Activated T-cell treated with anti-CD3 and anti-CD28 coated beads, Interleukin-2, amount 50 U/mL, for 24 hours (primary cell): ENCODE results near the gene SLC31A1.

Experiments used
- DNase-seq: peaks from one replicate; pipeline ENCODE4 v3.0.0-alpha.2; 2020
- H3K27ac Mint-ChIP-seq: 2 replicates; pipeline ENCODE4 v1.8.0; 2020; ENCODE audit warnings: mild to moderate bottlenecking, mixed read lengths
- H3K27me3 Mint-ChIP-seq: 2 replicates; pipeline ENCODE4 v1.8.0; 2020; ENCODE audit warnings: mixed read lengths
- H3K36me3 Mint-ChIP-seq: 2 replicates; pipeline ENCODE4 v1.8.0; 2020; ENCODE audit warnings: low read depth, mixed read lengths
- H3K4me1 Mint-ChIP-seq: 2 replicates; pipeline ENCODE4 v1.8.0; 2020; ENCODE audit warnings: low read depth, mixed read lengths
- H3K4me3 Mint-ChIP-seq: 2 replicates; pipeline ENCODE4 v1.8.0; 2020; ENCODE audit warnings: mild to moderate bottlenecking, moderate library complexity, mixed read lengths
- H3K9me3 Mint-ChIP-seq: 2 replicates; pipeline ENCODE4 v1.8.0; 2020; ENCODE audit warnings: mixed read lengths

SLC31A1 gene

GRCh38 chr9:113298311-113298710 lies 77.0 kb downstream of the SLC31A1 start:
- Mint-ChIP-seq H3K4me1 (no peaks in the 10 kb centered on the region), H3K9me3 (no peaks in the 10 kb centered on the region), H3K36me3 (peaks cover 15% of the 10 kb centered on the region), H3K27ac (no peak overlapping the region), H3K27me3 (no peaks in the 10 kb centered on the region), H3K4me3 (no peak overlapping the region)
- no peak for DNase-seq

- DNase-seq, result no peak
- Mint-ChIP-seq H3K27ac (no peak overlapping the region), H3K4me3 (no peak overlapping the region), H3K36me3 (peaks cover 7% of the 10 kb centered on the region), H3K27me3 (no peaks in the 10 kb centered on the region), H3K4me1 (no peaks in the 10 kb centered on the region), H3K9me3 (no peaks in the 10 kb centered on the region)
Observed at GRCh38 chr9:113298924-113299770, 77.8 kb downstream of the SLC31A1 start.

GRCh38 chr9:113299800-113300292 lies 78.5 kb downstream of the SLC31A1 start:
- Mint-ChIP-seq H3K9me3 (no peaks in the 10 kb centered on the region), H3K4me1 (no peaks in the 10 kb centered on the region), H3K27me3 (no peaks in the 10 kb centered on the region), H3K4me3 (no peak overlapping the region), H3K27ac (no peak overlapping the region), H3K36me3 (peaks cover 2% of the 10 kb centered on the region)
- no peak for DNase-seq

GRCh38 chr9:113301548-113301947 lies 80.2 kb downstream of the SLC31A1 start:
- H3K27ac Mint-ChIP-seq, result no peak overlapping the region
- H3K4me3 Mint-ChIP-seq, result no peak overlapping the region

GRCh38 chr9:113302792-113303418 lies 81.6 kb downstream of the SLC31A1 start, which contains the start of gene RNF183:
RNF183 (minus strand) TSS chr9:113303376; CDS start chr9:113298184, 5,192 bp downstream.
- H3K9me3 Mint-ChIP-seq, result no peaks in the 10 kb centered on the region
- H3K4me3 Mint-ChIP-seq, result no peak within 1 kb of the TSS
- H3K27me3 Mint-ChIP-seq, result no peaks in the 10 kb centered on the region
- DNase-seq, result no peak
- H3K27ac Mint-ChIP-seq, result no peak within 1 kb of the TSS
- H3K4me1 Mint-ChIP-seq, result no peaks in the 10 kb centered on the region
- no peaks in the 10 kb centered on the region for H3K36me3 Mint-ChIP-seq

More at GRCh38 chr9:113301548-113301947, 80.2 kb downstream of the SLC31A1 start:
- Mint-ChIP-seq H3K9me3 (no peaks in the 10 kb centered on the region), H3K4me1 (no peaks in the 10 kb centered on the region), H3K36me3 (no peaks in the 10 kb centered on the region), H3K27me3 (no peaks in the 10 kb centered on the region)
- no peak for DNase-seq

- H3K27me3 Mint-ChIP-seq, result no peaks in the 10 kb centered on the region
- no peak for DNase-seq
- H3K9me3 Mint-ChIP-seq, result no peaks in the 10 kb centered on the region
- no peaks in the 10 kb centered on the region for H3K36me3 Mint-ChIP-seq
- H3K4me1 Mint-ChIP-seq, result no peaks in the 10 kb centered on the region
- H3K4me3 Mint-ChIP-seq, result no peak overlapping the region
- H3K27ac Mint-ChIP-seq, result no peak overlapping the region
Observed at GRCh38 chr9:113306566-113306965, 85.2 kb downstream of the SLC31A1 start.

GRCh38 chr9:113307396-113307975 lies 86.1 kb downstream of the SLC31A1 start:
- Mint-ChIP-seq H3K27me3 (no peaks in the 10 kb centered on the region), H3K27ac (no peak overlapping the region), H3K4me3 (no peak overlapping the region), H3K9me3 (no peaks in the 10 kb centered on the region), H3K4me1 (no peaks in the 10 kb centered on the region), H3K36me3 (no peaks in the 10 kb centered on the region)
- DNase-seq, result no peak

- Mint-ChIP-seq H3K27ac (no peak overlapping the region), H3K4me1 (no peaks in the 10 kb centered on the region), H3K9me3 (no peaks in the 10 kb centered on the region), H3K27me3 (no peaks in the 10 kb centered on the region), H3K36me3 (no peaks in the 10 kb centered on the region), H3K4me3 (no peak overlapping the region)
- no peak for DNase-seq
Observed at GRCh38 chr9:113309204-113309813, 88.0 kb downstream of the SLC31A1 start.

- Mint-ChIP-seq H3K36me3 (no peaks in the 10 kb centered on the region), H3K4me3 (no peak overlapping the region), H3K27ac (no peak overlapping the region), H3K27me3 (no peaks in the 10 kb centered on the region), H3K9me3 (no peaks in the 10 kb centered on the region), H3K4me1 (no peaks in the 10 kb centered on the region)
- DNase-seq, result no peak
Observed at GRCh38 chr9:113310538-113310937, 89.2 kb downstream of the SLC31A1 start.

GRCh38 chr9:113311961-113312360 lies 90.6 kb downstream of the SLC31A1 start:
- Mint-ChIP-seq H3K27me3 (no peaks in the 10 kb centered on the region), H3K9me3 (no peaks in the 10 kb centered on the region), H3K36me3 (no peaks in the 10 kb centered on the region), H3K27ac (no peak overlapping the region), H3K4me1 (no peaks in the 10 kb centered on the region), H3K4me3 (no peak overlapping the region)
- no peak for DNase-seq

GRCh38 chr9:113313261-113313660 lies 91.9 kb downstream of the SLC31A1 start:
- Mint-ChIP-seq H3K36me3 (no peaks in the 10 kb centered on the region), H3K9me3 (no peaks in the 10 kb centered on the region), H3K4me1 (no peaks in the 10 kb centered on the region), H3K4me3 (no peak overlapping the region), H3K27ac (no peak overlapping the region), H3K27me3 (no peaks in the 10 kb centered on the region)
- DNase-seq, result no peak
